Raji (cell line): Measurements from ENCODE around the gene KCNJ2.

Source experiments
- POLR2A ChIP-seq: IDR thresholded peaks from 2 replicates; pipeline ENCODE4 v1.6.1; 2011; ENCODE audit warnings: low read depth, low read length, control low read depth; ENCODE audit not compliant: insufficient read depth

KCNJ2 gene

GRCh38 chr17:70138291-70138865, 31.0 kb upstream of the KCNJ2 start:
- TF ChIP-seq POLR2A = no peak

- no peak for TF ChIP-seq POLR2A
Observed at GRCh38 chr17:70139449-70139993, 29.8 kb upstream of the KCNJ2 start.

GRCh38 chr17:70144260-70144846, 25.0 kb upstream of the KCNJ2 start:
- TF ChIP-seq POLR2A = no peak

GRCh38 chr17:70153210-70153609, 16.1 kb upstream of the KCNJ2 start:
- TF ChIP-seq POLR2A = no peak

- no peak for TF ChIP-seq POLR2A
Observed at GRCh38 chr17:70157151-70157550, 12.2 kb upstream of the KCNJ2 start.

GRCh38 chr17:70158180-70158579, 11.2 kb upstream of the KCNJ2 start:
- TF ChIP-seq POLR2A = no peak

- TF ChIP-seq POLR2A = no peak
Observed at GRCh38 chr17:70158591-70158990, 10.7 kb upstream of the KCNJ2 start.

- TF ChIP-seq POLR2A = no peak
Observed at GRCh38 chr17:70159980-70160379, 9.4 kb upstream of the KCNJ2 start.

GRCh38 chr17:70161519-70161918, 7.8 kb upstream of the KCNJ2 start:
- TF ChIP-seq POLR2A = no peak

- TF ChIP-seq POLR2A = no peak
Observed at GRCh38 chr17:70165383-70165782, 3.9 kb upstream of the KCNJ2 start.

- TF ChIP-seq POLR2A = no peak
Observed at GRCh38 chr17:70166615-70167014, 2.7 kb upstream of the KCNJ2 start.

GRCh38 chr17:70168044-70168976, 1.0 kb upstream of the KCNJ2 start:
- TF ChIP-seq POLR2A = no peak

GRCh38 chr17:70169709-70170597, 621 bp downstream of the KCNJ2 start:
- TF ChIP-seq POLR2A = no peak

- no peak for TF ChIP-seq POLR2A
Observed at GRCh38 chr17:70171159-70171558, 1.8 kb downstream of the KCNJ2 start.

- TF ChIP-seq POLR2A = no peak
Observed at GRCh38 chr17:70172449-70172848, 3.1 kb downstream of the KCNJ2 start.

- TF ChIP-seq POLR2A = no peak
Observed at GRCh38 chr17:70172923-70173322, 3.6 kb downstream of the KCNJ2 start.
